ENCODE results near the gene PKIG. TPM values are rescaled to one million over a fixed set of nuclear protein-coding genes. Genes with fewer than 3 reads are reported as not detected.
A peak's percentile ranks its signal among the peaks of the same experiment; 100 is the strongest.

Gene PKIG
- total RNA-seq, 1 experiment from 2014 or later, result 20.1 TPM

GRCh38 chr20:44643596-44644229 lies 61.3 kb downstream of the PKIG start:
- no peak for TF ChIP-seq TCF7L2 (IDR thresholded peaks at IDR 0.05; ENCODE audit: borderline replicate concordance, extremely low read depth, insufficient read depth, insufficient read length)
- TF ChIP-seq JUND (IDR thresholded peaks at IDR 0.05), result peak; percentile 18; the same call in 1 of the 2 replicates
- no peak for TF ChIP-seq ZBTB33 (IDR thresholded peaks at IDR 0.05; ENCODE audit: extremely low read depth, insufficient replicate concordance, low read length)
- BruUV-seq (replicated peaks), result no TSS peak
- DNase-seq (ENCODE audit: low read depth, low spot score) (no peak), ATAC-seq (peak; percentile 70)
- no peak overlapping the region for H3K27ac ChIP-seq (ENCODE audit: low read depth, low read length)
- RAD21 ChIA-PET (ENCODE audit: low non-redundant PET in 1 of 2, low total read pairs in 2 of 2, uncharacterized antibody in 2 of 2, unreplicated experiment in 2 of 2), result no interaction called here
- peaks cover 0 to 5% of the 10 kb centered on the region in 2 experiments; a peak in 2 of 4 replicates for H3K36me3 ChIP-seq (ENCODE audit: control insufficient read depth in 1 of 2, insufficient read depth in 2 of 2, low read length in 2 of 2)
- H3K9ac ChIP-seq (ENCODE audit: low read length), result no peak overlapping the region
- no peaks in the 10 kb centered on the region for H4K20me1 ChIP-seq (ENCODE audit: insufficient read depth)
- H3K79me2 ChIP-seq (ENCODE audit: insufficient read depth, low read length), result no peaks in the 10 kb centered on the region
- H3K4me2 ChIP-seq (ENCODE audit: low read length), result peak overlapping the region; percentile 38
- intact Hi-C loops (cut with micrococcal nuclease), result no loop called here
- no peak overlapping the region for H2AFZ ChIP-seq (ENCODE audit: low read depth, low read length, poor library complexity, severe bottlenecking)
- POLR2A ChIA-PET, result interaction anchor here (0.5 kb wide), 1 partner anchor 78 kb away, joined by 3 read pairs; no protein-coding TSS in a partner anchor
- H3K9me2 ChIP-seq (ENCODE audit: insufficient read depth), result no peaks in the 10 kb centered on the region
- H3K27me3 ChIP-seq (ENCODE audit: insufficient read depth, low read length), result no peaks in the 10 kb centered on the region
- no peak overlapping the region for H3K4me3 ChIP-seq (replicated peaks in 1 of 2; ENCODE audit: low read depth in 1 of 2, low read length in 2 of 2)
- no peaks in the 10 kb centered on the region for H3K9me3 ChIP-seq (ENCODE audit: control insufficient read depth in 1 of 2, insufficient read depth in 1 of 2, low read depth in 1 of 2, low read length in 2 of 2)
- CTCF ChIA-PET, result no interaction called here
- peaks cover 5 to 31% of the 10 kb centered on the region in 2 experiments; a peak in 3 of 4 replicates for H3K4me1 ChIP-seq (ENCODE audit: control insufficient read depth in 1 of 2, insufficient read depth in 2 of 2, low read length in 2 of 2)

GRCh38 chr20:44644230-44644617 lies 61.8 kb downstream of the PKIG start:
- Histone ChIP-seq H3K27me3 (ENCODE audit: insufficient read depth, low read length) (no peaks in the 10 kb centered on the region), H3K9me3 (ENCODE audit: control insufficient read depth in 1 of 2, insufficient read depth in 1 of 2, low read depth in 1 of 2, low read length in 2 of 2) (no peaks in the 10 kb centered on the region), H3K9ac (ENCODE audit: low read length) (no peak overlapping the region), H3K4me2 (ENCODE audit: low read length) (no peak overlapping the region), H3K36me3 (ENCODE audit: control insufficient read depth in 1 of 2, insufficient read depth in 2 of 2, low read length in 2 of 2) (peaks cover 0 to 5% of the 10 kb centered on the region in 2 experiments; a peak in 2 of 4 replicates), H2AFZ (ENCODE audit: low read depth, low read length, poor library complexity, severe bottlenecking) (no peak overlapping the region), H3K4me3 (replicated peaks in 1 of 2; ENCODE audit: low read depth in 1 of 2, low read length in 2 of 2) (no peak overlapping the region), H3K4me1 (ENCODE audit: control insufficient read depth in 1 of 2, insufficient read depth in 2 of 2, low read length in 2 of 2) (peaks cover 5 to 31% of the 10 kb centered on the region in 2 experiments; a peak in 3 of 4 replicates), H3K79me2 (ENCODE audit: insufficient read depth, low read length) (no peaks in the 10 kb centered on the region), H3K27ac (ENCODE audit: low read depth, low read length) (no peak overlapping the region), H4K20me1 (ENCODE audit: insufficient read depth) (no peaks in the 10 kb centered on the region), H3K9me2 (ENCODE audit: insufficient read depth) (no peaks in the 10 kb centered on the region)
- DNase-seq (ENCODE audit: low read depth, low spot score) (no peak), ATAC-seq (no peak)
- ChIA-PET RAD21 (ENCODE audit: low non-redundant PET in 1 of 2, low total read pairs in 2 of 2, uncharacterized antibody in 2 of 2, unreplicated experiment in 2 of 2) (no interaction called here), POLR2A (interaction anchor here (0.5 kb wide), 1 partner anchor 78 kb away, joined by 3 read pairs; no protein-coding TSS in a partner anchor), CTCF (interaction anchor here (0.9 kb wide), 1 partner anchor 39 kb away, joined by 4 read pairs; no protein-coding TSS in a partner anchor)
- intact Hi-C loops (cut with micrococcal nuclease), result no loop called here
- BruUV-seq (replicated peaks), result no TSS peak
- TF ChIP-seq POLR2A (IDR thresholded peaks at IDR 0.05; ENCODE audit: borderline replicate concordance, extremely low read depth, insufficient read depth, insufficient read length) (no peak), ELF1 (IDR thresholded peaks at IDR 0.05; ENCODE audit: borderline replicate concordance, low read depth) (no peak), ZBTB33 (IDR thresholded peaks at IDR 0.05; ENCODE audit: extremely low read depth, insufficient replicate concordance, low read length) (no peak), SP1 (IDR thresholded peaks at IDR 0.05; ENCODE audit: low read depth) (no peak), CEBPB (IDR thresholded peaks at IDR 0.05; ENCODE audit: low read depth) (no peak), EGR1 (IDR thresholded peaks at IDR 0.05; ENCODE audit: low read depth) (no peak), EZH2phosphoT487 (IDR thresholded peaks at IDR 0.05; ENCODE audit: borderline replicate concordance) (no peak), CBX3 (IDR thresholded peaks at IDR 0.05; ENCODE audit: low read depth) (no peak), ZFX (IDR thresholded peaks at IDR 0.05) (no peak), RAD21 (IDR thresholded peaks at IDR 0.05; ENCODE audit: low read depth) (no peak), YY1 (IDR thresholded peaks at IDR 0.05; ENCODE audit: extremely low read depth, insufficient replicate concordance, low read depth, low read length) (no peak)
